Bronchial epithelial cell (primary cell): ENCODE data around the gene SEPTIN5. TPM values are rescaled to one million over a fixed set of nuclear protein-coding genes. Genes with fewer than 3 reads are reported as not detected.

Experiments used
- DNase-seq: peaks from one replicate; pipeline ENCODE4 v3.0.0-alpha.2; 2010; ENCODE audit warnings: low read depth
- FAIRE-seq: peaks from 2 replicates; lab custom pipeline; 2011; peaks lifted over from hg19 to GRCh38; lab: Jason Lieb, UNC
- H3K27me3 ChIP-seq: 2 replicates; pipeline ENCODE4 v1.5.1; 2011; ENCODE audit warnings: low read length; ENCODE audit not compliant: control insufficient read depth, insufficient read depth
- H3K36me3 ChIP-seq: 2 replicates; pipeline ENCODE4 v1.5.1; 2011; ENCODE audit warnings: low read length; ENCODE audit not compliant: control insufficient read depth, insufficient read depth
- H3K4me3 ChIP-seq: 2 replicates; pipeline ENCODE4 v1.5.1; 2011; ENCODE audit warnings: mild to moderate bottlenecking, low read depth, low read length, control low read depth
- total RNA-seq: library from RNA; depleted of rRNA; stranded (reverse); fragments of >200 nt; gene quantifications from 2 replicates; pipeline ENCODE4 v1.2.1, GENCODE V29; 2014
- TF ChIP-seq, protein P1 (sequence below): IDR thresholded peaks from 2 replicates; pipeline ENCODE4 v1.5.1; 2011; ENCODE audit warnings: mild to moderate bottlenecking, moderate library complexity, low read length, control low read depth, inconsistent platforms; ENCODE audit not compliant: insufficient read depth, severe bottlenecking

SEPTIN5 gene
- total RNA-seq, 1 donor from 2014 or later: 5.8 TPM

GRCh38 chr22:19760058-19760950 lies 46.0 kb downstream of the SEPTIN5 start, which contains the start of gene TBX1:
Gene TBX1, plus strand, starts transcription at chr22:19760778. Its CDS starts 66 bp downstream, at chr22:19760844.
- no peak for FAIRE-seq
- Histone ChIP-seq H3K36me3 (no peaks in the 10 kb centered on the region), H3K4me3 (peak within 1 kb of the TSS; percentile 66), H3K27me3 (no peaks in the 10 kb centered on the region)
- DNase-seq: no peak
- TF ChIP-seq, protein P1, sequence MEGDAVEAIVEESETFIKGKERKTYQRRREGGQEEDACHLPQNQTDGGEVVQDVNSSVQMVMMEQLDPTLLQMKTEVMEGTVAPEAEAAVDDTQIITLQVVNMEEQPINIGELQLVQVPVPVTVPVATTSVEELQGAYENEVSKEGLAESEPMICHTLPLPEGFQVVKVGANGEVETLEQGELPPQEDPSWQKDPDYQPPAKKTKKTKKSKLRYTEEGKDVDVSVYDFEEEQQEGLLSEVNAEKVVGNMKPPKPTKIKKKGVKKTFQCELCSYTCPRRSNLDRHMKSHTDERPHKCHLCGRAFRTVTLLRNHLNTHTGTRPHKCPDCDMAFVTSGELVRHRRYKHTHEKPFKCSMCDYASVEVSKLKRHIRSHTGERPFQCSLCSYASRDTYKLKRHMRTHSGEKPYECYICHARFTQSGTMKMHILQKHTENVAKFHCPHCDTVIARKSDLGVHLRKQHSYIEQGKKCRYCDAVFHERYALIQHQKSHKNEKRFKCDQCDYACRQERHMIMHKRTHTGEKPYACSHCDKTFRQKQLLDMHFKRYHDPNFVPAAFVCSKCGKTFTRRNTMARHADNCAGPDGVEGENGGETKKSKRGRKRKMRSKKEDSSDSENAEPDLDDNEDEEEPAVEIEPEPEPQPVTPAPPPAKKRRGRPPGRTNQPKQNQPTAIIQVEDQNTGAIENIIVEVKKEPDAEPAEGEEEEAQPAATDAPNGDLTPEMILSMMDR: no peak

DNA sequence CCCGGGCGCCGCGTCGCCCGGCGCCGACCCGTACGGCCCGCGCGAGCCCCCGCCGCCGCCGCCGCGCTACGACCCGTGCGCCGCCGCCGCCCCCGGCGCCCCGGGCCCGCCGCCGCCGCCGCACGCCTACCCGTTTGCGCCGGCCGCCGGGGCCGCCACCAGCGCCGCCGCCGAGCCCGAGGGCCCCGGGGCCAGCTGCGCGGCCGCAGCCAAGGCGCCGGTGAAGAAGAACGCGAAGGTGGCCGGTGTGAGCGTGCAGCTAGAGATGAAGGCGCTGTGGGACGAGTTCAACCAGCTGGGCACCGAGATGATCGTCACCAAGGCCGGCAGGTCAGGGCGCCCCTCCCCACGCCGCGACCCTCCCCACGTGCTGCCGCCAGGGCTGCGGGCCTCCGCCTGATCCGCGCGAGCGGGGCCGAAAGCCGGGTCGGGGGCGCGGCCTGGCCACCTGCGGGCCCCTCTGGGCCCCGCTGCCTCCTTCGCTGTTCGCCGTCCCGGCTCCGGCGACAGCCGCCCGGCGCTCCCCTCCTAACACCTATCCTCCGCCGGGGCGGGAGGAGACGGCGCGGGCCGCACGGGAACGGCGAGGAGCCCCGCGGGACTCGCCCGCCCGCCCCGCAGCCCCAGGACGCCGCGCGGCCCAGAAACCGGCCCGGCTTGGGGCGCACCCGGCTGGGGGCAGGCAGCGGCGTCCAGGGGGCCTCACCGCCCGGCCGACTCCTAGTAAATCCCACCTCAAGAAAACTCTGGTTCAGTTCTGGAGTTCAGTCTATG lies 46.8 kb downstream of the SEPTIN5 start:
- Histone ChIP-seq H3K27me3 (no peaks in the 10 kb centered on the region), H3K36me3 (no peaks in the 10 kb centered on the region), H3K4me3 (peak overlapping the region; percentile 66)
- FAIRE-seq (no peak), DNase-seq (no peak)
- TF ChIP-seq, protein P1: no peak

GRCh38 chr22:19761725-19762567 lies 47.6 kb downstream of the SEPTIN5 start:
- FAIRE-seq: no peak

DNA sequence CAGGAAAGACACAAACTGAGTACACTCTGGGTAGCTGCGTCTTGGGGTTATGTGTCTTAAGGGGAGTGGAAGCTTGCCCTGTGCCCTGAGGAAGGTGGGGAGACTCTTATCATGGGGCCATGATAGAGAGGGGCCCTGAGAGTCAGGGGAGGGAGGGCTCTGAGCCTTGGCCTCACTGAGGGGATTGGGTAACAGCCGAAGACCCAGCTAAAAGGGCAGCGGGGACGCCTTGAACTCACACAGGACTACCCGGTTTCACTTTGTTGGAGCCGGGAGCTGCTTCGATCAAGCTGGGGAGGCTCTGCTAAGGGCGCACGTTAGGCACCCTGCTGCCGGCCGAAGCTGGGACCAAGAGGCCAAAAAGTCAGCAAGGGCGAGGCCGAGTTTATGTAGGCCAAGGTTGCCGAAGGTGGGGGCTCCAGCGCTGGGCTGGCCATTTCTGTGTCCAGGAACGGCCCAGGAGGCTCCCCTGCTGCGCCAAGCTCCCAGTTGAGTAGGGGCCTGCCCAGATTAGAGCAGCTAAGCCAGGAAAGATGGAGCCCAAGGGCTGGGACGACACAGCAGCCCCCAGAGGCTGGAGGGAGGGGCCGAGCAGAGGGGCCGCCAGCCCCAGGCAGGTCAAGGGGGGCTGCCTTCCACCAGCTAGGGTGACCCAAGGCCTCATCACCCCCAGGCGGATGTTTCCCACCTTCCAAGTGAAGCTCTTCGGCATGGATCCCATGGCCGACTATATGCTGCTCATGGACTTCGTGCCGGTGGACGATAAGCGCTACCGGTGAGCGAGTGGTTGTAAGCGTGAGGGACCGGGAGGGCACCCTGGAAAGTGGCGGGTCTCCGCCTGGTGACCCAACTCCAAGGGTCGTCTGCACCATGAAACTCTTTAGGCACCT lies 48.5 kb downstream of the SEPTIN5 start:
- peaks cover 2% of the 10 kb centered on the region for H3K36me3 ChIP-seq
- TF ChIP-seq, protein P1: no peak
- peak overlapping the region; percentile 66 for H3K4me3 ChIP-seq
- FAIRE-seq: no peak
- DNase-seq: peak; percentile 40
- H3K27me3 ChIP-seq: no peaks in the 10 kb centered on the region

More at GRCh38 chr22:19761725-19762567, 47.6 kb downstream of the SEPTIN5 start:
- H3K27me3 ChIP-seq: no peaks in the 10 kb centered on the region
- no peaks in the 10 kb centered on the region for H3K36me3 ChIP-seq
- peak overlapping the region; percentile 66 for H3K4me3 ChIP-seq
- DNase-seq: peak; percentile 31
- TF ChIP-seq, protein P1: no peak
